ENCODE data around the gene KIF1B. TPM values are rescaled to one million over a fixed set of nuclear protein-coding genes. Genes with fewer than 3 reads are reported as not detected.
A peak's percentile ranks its signal among the peaks of the same experiment; 100 is the strongest.

KIF1B gene
- polyA plus RNA-seq, 1 donor, result 23.8 TPM

DNA sequence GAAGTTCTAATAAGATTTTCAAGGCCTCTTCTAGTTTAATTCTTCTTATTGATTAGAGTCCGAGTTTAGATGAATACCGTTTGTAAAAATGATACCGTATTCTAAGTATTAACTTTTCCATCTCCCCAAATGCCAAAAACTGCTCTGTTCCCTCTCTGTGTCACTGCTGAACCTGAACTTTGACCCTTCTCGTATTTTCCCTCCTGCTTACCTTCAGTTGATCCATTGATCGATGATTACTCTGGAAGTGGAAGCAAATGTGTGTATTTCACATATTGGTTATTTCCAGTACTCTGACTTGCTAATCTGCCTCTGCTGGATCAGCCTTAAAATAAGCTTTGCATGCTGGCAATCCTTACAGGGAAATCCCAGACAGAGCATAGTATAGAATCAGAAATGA lies 68.5 kb downstream of the KIF1B start:
- Histone ChIP-seq H3K27ac (ENCODE audit: low read length) (no peak overlapping the region), H3K4me3 (ENCODE audit: low read length) (no peak overlapping the region), H3K9me3 (ENCODE audit: control insufficient read depth, low read depth, low read length) (no peaks in the 10 kb centered on the region), H3K4me1 (ENCODE audit: control insufficient read depth, insufficient read depth, low read length) (no peaks in the 10 kb centered on the region), H3K27me3 (ENCODE audit: control insufficient read depth, insufficient read depth, low read length) (no peaks in the 10 kb centered on the region), H3K36me3 (ENCODE audit: control insufficient read depth, insufficient read depth, low read length) (peaks cover 36% of the 10 kb centered on the region)
- no peak for DNase-seq
- 100% methylated on average over 1 of the region's 5 CpGs for WGBS (ENCODE audit: insufficient coverage, low lambda C conversion rate)

DNA sequence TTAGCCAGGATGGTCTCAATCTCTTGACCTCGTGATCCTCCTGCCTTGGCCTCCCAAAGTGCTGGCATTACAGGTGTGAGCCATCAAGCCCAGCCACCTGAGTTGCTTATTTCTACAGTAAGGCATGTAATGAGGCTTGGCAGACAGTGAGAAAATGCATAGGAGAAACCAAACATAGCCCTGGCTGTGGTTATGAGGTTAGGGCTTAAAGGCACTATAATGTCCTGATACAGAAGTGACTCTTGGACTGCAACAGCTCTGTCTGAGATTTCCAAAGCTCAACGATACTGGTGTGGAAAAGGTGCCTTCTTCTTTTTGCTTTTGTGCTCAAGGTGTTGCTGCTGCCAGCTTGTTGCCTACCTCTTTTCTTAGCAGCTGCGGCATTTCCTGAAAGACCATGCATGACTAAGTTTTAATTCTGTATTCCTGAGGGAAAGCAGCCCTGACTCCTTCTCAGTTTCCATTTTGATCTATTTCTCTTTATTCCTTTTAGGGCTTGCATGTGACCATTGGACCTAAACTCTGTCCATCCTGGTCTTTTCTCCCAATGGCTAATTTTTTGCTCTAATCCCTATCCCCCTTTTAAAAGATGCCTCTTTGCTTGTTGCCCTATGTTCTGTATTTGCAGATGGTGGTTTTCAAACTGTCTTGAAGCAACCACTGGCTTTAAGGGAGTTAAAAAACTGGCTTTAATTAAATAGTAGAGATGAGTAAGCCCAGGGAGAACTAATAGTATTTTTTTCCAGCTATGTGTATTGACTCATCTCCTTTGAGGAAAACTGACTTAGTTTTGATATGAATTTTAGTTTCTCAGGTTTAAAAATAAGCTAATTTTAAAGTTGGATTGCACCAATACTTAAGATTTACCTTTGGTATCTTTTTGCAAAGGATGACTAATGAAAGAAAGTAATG lies 70.3 kb downstream of the KIF1B start:
- peaks cover 43% of the 10 kb centered on the region for H3K36me3 ChIP-seq (ENCODE audit: control insufficient read depth, insufficient read depth, low read length)
- no peak overlapping the region for H3K27ac ChIP-seq (ENCODE audit: low read length)
- no peak overlapping the region for H3K4me3 ChIP-seq (ENCODE audit: low read length)
- no peaks in the 10 kb centered on the region for H3K27me3 ChIP-seq (ENCODE audit: control insufficient read depth, insufficient read depth, low read length)
- no peaks in the 10 kb centered on the region for H3K9me3 ChIP-seq (ENCODE audit: control insufficient read depth, low read depth, low read length)
- 80% methylated on average over 2 of the region's 3 CpGs for WGBS (ENCODE audit: insufficient coverage, low lambda C conversion rate)
- H3K4me1 ChIP-seq (ENCODE audit: control insufficient read depth, insufficient read depth, low read length), result no peaks in the 10 kb centered on the region
- peak in 1 of 2 donors; percentile 7 for DNase-seq

DNA sequence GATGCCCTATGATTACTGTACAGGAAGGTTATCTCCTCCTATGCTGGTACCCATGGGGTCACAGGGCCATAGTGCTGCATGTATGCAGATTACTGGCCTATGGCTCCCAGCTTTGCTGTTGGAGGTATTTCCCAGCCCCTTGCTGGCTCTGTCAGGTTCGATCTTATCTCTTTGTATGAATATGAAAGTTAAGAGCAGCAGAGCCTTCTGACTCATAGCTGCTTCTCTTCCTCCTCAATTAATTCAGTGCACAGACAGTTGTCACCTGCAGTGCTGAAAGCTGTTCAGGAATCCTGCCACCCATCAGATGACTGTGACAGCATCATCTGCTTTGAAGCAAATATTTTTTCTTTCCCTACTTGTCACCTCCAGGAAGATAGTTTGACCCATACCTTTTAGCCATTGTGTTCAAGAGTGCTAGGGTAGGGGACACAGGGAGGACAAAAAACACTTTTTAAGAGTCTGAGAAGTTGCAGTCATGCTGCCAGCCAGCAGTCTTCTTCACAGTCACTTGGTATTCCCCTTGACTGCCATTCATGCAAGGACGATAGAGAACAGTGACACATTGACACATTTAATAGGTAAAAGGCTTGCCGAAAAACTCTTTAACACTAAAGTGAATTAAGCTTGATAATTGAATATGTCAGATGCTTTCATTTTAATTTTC lies 73.1 kb downstream of the KIF1B start:
- 67% methylated on average over 1 of the region's 3 CpGs for WGBS (ENCODE audit: insufficient coverage, low lambda C conversion rate)
- H3K36me3 ChIP-seq (ENCODE audit: control insufficient read depth, insufficient read depth, low read length), result peaks cover 37% of the 10 kb centered on the region
- no peak overlapping the region for H3K27ac ChIP-seq (ENCODE audit: low read length)
- no peaks in the 10 kb centered on the region for H3K9me3 ChIP-seq (ENCODE audit: control insufficient read depth, low read depth, low read length)
- H3K4me1 ChIP-seq (ENCODE audit: control insufficient read depth, insufficient read depth, low read length), result no peaks in the 10 kb centered on the region
- H3K27me3 ChIP-seq (ENCODE audit: control insufficient read depth, insufficient read depth, low read length), result no peaks in the 10 kb centered on the region
- DNase-seq, result no peak
- H3K4me3 ChIP-seq (ENCODE audit: low read length), result no peak overlapping the region

DNA sequence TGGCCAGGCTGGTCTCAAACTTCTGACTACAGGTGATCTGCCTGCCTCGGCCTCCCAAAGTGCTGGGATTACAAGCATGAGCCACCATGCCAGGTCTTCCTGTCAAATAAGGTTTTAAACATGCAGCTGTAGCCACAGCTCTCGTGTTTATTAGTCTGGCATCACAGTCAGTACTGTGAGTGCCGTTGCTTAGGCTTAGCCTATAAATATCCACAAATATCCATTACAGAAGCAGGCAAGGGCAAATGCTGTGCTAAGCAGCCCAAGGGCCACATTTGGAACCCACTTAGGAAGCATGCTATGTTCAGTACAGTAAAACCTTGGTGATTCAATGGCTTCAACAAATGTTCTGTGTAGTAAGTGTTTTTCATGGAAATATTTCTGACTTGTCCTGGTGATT lies 75.9 kb downstream of the KIF1B start:
- Histone ChIP-seq H3K27ac (ENCODE audit: low read length) (no peak overlapping the region), H3K4me3 (ENCODE audit: low read length) (no peak overlapping the region), H3K27me3 (ENCODE audit: control insufficient read depth, insufficient read depth, low read length) (no peaks in the 10 kb centered on the region), H3K4me1 (ENCODE audit: control insufficient read depth, insufficient read depth, low read length) (no peaks in the 10 kb centered on the region), H3K36me3 (ENCODE audit: control insufficient read depth, insufficient read depth, low read length) (peaks cover 32% of the 10 kb centered on the region), H3K9me3 (ENCODE audit: control insufficient read depth, low read depth, low read length) (no peaks in the 10 kb centered on the region)
- no peak for DNase-seq
- WGBS (ENCODE audit: insufficient coverage, low lambda C conversion rate), result no CpG with 5 or more reads among the region's 3 CpGs

DNA sequence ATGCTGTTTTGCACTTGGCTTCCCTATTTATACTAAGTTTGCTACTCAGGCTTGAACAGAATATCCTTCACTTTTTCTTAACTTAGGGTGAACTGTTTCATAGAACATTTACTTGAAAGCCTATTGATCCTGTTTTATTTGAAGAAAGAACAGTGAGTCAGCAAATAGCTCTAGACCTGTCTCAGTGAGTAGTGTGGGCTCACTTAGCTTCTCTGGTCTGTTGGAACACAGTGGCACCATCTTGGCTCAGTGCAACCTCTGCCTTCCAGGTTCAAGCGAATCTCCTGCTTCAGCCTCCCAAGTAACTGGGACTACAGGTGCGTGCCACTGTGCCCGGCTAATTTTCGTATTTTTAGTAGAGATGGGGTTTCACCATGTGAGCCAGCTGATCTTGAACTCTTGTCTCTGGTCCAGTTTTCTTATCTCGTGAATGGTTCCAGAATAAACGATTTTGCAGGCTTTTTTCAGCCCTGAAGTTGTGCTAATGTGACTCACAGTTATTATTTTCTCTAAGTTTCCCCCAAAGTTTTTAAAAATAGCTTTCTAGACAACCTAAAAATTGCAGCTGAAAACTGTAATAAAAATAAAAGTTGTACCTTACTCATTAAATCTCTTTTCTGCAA lies 76.8 kb downstream of the KIF1B start:
- Histone ChIP-seq H3K9me3 (ENCODE audit: control insufficient read depth, low read depth, low read length) (no peaks in the 10 kb centered on the region), H3K36me3 (ENCODE audit: control insufficient read depth, insufficient read depth, low read length) (peaks cover 33% of the 10 kb centered on the region), H3K4me1 (ENCODE audit: control insufficient read depth, insufficient read depth, low read length) (no peaks in the 10 kb centered on the region), H3K27me3 (ENCODE audit: control insufficient read depth, insufficient read depth, low read length) (no peaks in the 10 kb centered on the region), H3K4me3 (ENCODE audit: low read length) (no peak overlapping the region), H3K27ac (ENCODE audit: low read length) (no peak overlapping the region)
- WGBS (ENCODE audit: insufficient coverage, low lambda C conversion rate), result 88% methylated on average over 2 of the region's 6 CpGs
- DNase-seq, result no peak

DNA sequence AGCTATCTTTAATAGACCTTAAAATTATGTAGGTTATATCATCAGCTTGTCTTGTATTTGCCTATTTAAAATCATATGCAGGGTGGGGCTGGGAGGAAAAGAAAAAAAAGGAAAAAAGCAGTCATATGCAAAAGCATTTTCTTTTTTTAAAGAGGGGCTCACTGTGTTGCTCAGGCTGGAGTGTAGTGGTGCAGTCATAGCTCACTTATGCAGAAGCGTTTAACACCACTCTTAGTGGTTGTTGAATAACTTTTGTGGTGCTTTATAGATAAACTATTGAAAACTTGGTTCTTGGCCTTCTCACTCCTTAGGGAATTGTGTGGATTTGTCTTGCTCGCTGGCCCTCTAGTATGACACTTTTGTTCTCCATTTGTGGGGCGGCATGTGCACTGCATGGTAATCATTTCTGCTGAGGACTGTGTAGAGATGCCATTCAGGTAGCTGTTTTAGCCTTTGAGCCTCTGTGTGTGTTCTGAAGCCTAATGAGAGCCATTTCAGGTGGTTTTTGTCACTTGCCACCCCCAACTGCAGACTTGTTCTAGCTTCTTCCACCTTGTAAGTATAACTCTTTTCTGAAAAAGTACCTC lies 77.8 kb downstream of the KIF1B start:
- no peak overlapping the region for H3K27ac ChIP-seq (ENCODE audit: low read length)
- H3K9me3 ChIP-seq (ENCODE audit: control insufficient read depth, low read depth, low read length), result no peaks in the 10 kb centered on the region
- H3K4me3 ChIP-seq (ENCODE audit: low read length), result no peak overlapping the region
- no peaks in the 10 kb centered on the region for H3K27me3 ChIP-seq (ENCODE audit: control insufficient read depth, insufficient read depth, low read length)
- H3K4me1 ChIP-seq (ENCODE audit: control insufficient read depth, insufficient read depth, low read length), result no peaks in the 10 kb centered on the region
- DNase-seq, result no peak
- no CpG with 5 or more reads among the region's 3 CpGs for WGBS (ENCODE audit: insufficient coverage, low lambda C conversion rate)
- H3K36me3 ChIP-seq (ENCODE audit: control insufficient read depth, insufficient read depth, low read length), result peaks cover 28% of the 10 kb centered on the region

- no peak for DNase-seq
- H3K9me3 ChIP-seq (ENCODE audit: control insufficient read depth, low read depth, low read length), result no peaks in the 10 kb centered on the region
- no peaks in the 10 kb centered on the region for H3K27me3 ChIP-seq (ENCODE audit: control insufficient read depth, insufficient read depth, low read length)
- no peaks in the 10 kb centered on the region for H3K4me1 ChIP-seq (ENCODE audit: control insufficient read depth, insufficient read depth, low read length)
- H3K4me3 ChIP-seq (ENCODE audit: low read length), result no peak overlapping the region
- no CpG with 5 or more reads among the region's 1 CpG for WGBS (ENCODE audit: insufficient coverage, low lambda C conversion rate)
- H3K27ac ChIP-seq (ENCODE audit: low read length), result no peak overlapping the region
- H3K36me3 ChIP-seq (ENCODE audit: control insufficient read depth, insufficient read depth, low read length), result peaks cover 33% of the 10 kb centered on the region
Measured at GRCh38 chr1:10291705-10292104, 81.3 kb downstream of the KIF1B start.

GRCh38 chr1:10292188-10292587 lies 81.8 kb downstream of the KIF1B start:
- H3K27me3 ChIP-seq (ENCODE audit: control insufficient read depth, insufficient read depth, low read length), result no peaks in the 10 kb centered on the region
- peaks cover 36% of the 10 kb centered on the region for H3K36me3 ChIP-seq (ENCODE audit: control insufficient read depth, insufficient read depth, low read length)
- H3K4me3 ChIP-seq (ENCODE audit: low read length), result no peak overlapping the region
- DNase-seq, result no peak
- no peak overlapping the region for H3K27ac ChIP-seq (ENCODE audit: low read length)
- H3K9me3 ChIP-seq (ENCODE audit: control insufficient read depth, low read depth, low read length), result no peaks in the 10 kb centered on the region
- no peaks in the 10 kb centered on the region for H3K4me1 ChIP-seq (ENCODE audit: control insufficient read depth, insufficient read depth, low read length)
- 100% methylated on average over 1 of the region's 2 CpGs for WGBS (ENCODE audit: insufficient coverage, low lambda C conversion rate)

DNA sequence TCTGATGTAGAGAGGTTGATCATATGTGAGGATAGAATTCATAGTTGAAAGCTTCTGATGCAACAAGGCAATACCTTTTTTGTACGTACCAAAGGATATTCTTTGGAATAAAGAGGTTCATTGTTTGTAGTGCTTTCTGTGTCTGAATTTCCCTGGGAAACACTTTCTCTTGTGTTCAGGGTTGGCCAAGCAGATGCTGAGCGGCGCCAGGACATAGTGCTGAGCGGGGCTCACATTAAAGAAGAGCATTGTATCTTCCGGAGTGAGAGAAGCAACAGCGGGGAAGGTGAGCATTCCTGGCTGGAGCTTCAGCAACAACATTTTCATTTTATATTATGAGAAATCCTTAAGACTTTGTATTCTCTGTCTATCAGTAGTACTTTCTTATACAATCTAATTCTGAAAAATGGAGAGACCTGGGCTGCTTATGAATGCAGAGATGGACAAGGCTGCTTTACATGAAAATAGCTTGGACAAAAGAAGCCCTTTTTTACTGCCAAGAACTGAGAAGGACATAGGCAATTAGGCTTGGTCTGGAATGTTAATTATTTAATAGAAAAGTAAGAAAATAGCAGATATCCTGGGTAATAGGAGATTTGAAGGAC lies 85.2 kb downstream of the KIF1B start:
- Histone ChIP-seq H3K4me1 (ENCODE audit: control insufficient read depth, insufficient read depth, low read length) (no peaks in the 10 kb centered on the region), H3K27ac (ENCODE audit: low read length) (no peak overlapping the region), H3K27me3 (ENCODE audit: control insufficient read depth, insufficient read depth, low read length) (no peaks in the 10 kb centered on the region), H3K9me3 (ENCODE audit: control insufficient read depth, low read depth, low read length) (no peaks in the 10 kb centered on the region), H3K36me3 (ENCODE audit: control insufficient read depth, insufficient read depth, low read length) (peaks cover 45% of the 10 kb centered on the region), H3K4me3 (ENCODE audit: low read length) (no peak overlapping the region)
- DNase-seq, result no peak
- WGBS (ENCODE audit: insufficient coverage, low lambda C conversion rate), result no CpG with 5 or more reads among the region's 6 CpGs

- no CpG with 5 or more reads among the region's 1 CpG for WGBS (ENCODE audit: insufficient coverage, low lambda C conversion rate)
- Histone ChIP-seq H3K4me1 (ENCODE audit: control insufficient read depth, insufficient read depth, low read length) (no peaks in the 10 kb centered on the region), H3K36me3 (ENCODE audit: control insufficient read depth, insufficient read depth, low read length) (peaks cover 49% of the 10 kb centered on the region), H3K27ac (ENCODE audit: low read length) (no peak overlapping the region), H3K27me3 (ENCODE audit: control insufficient read depth, insufficient read depth, low read length) (no peaks in the 10 kb centered on the region), H3K9me3 (ENCODE audit: control insufficient read depth, low read depth, low read length) (no peaks in the 10 kb centered on the region), H3K4me3 (ENCODE audit: low read length) (no peak overlapping the region)
- DNase-seq, result peak in 1 of 2 donors; percentile 8
Measured at GRCh38 chr1:10299151-10299550, 88.8 kb downstream of the KIF1B start.

All from large intestine (tissue), 3 donors.